ENCODE results near the gene GSDME. TPM values are rescaled to one million over a fixed set of nuclear protein-coding genes. Genes with fewer than 3 reads are reported as not detected.

The GSDME gene
- total RNA-seq, 1 donor from 2014 or later, result 10.4 TPM

- Mint-ChIP-seq H3K27ac (no peak overlapping the region), H3K27me3 (peaks cover 41% of the 10 kb centered on the region), H3K4me1 (peaks cover 15% of the 10 kb centered on the region), H3K4me3 (no peak overlapping the region), H3K36me3 (ENCODE audit: low read depth) (no peaks in the 10 kb centered on the region), H3K9me3 (peaks cover 3% of the 10 kb centered on the region)
- no peak for DNase-seq
- intact Hi-C loops (cut with micrococcal nuclease), result no loop called here
These were observed 6.7 kb upstream of the GSDME start for GRCh38 chr7:24764011-24764410.

GRCh38 chr7:24763303-24763901, 6.1 kb upstream of the GSDME start:
- Mint-ChIP-seq H3K27me3 (peaks cover 47% of the 10 kb centered on the region), H3K36me3 (ENCODE audit: low read depth) (peaks cover 2% of the 10 kb centered on the region), H3K27ac (no peak overlapping the region), H3K9me3 (peaks cover 3% of the 10 kb centered on the region), H3K4me3 (no peak overlapping the region), H3K4me1 (peaks cover 14% of the 10 kb centered on the region)
- intact Hi-C loops (cut with micrococcal nuclease), result no loop called here
- no peak for DNase-seq

GRCh38 chr7:24762771-24763170, 5.5 kb upstream of the GSDME start:
- H3K4me3 Mint-ChIP-seq, result no peak overlapping the region
- peaks cover 52% of the 10 kb centered on the region for H3K27me3 Mint-ChIP-seq
- peaks cover 2% of the 10 kb centered on the region for H3K36me3 Mint-ChIP-seq (ENCODE audit: low read depth)
- no peak overlapping the region for H3K27ac Mint-ChIP-seq
- no peak for DNase-seq
- H3K4me1 Mint-ChIP-seq, result peaks cover 10% of the 10 kb centered on the region
- intact Hi-C loops (cut with micrococcal nuclease), result no loop called here
- H3K9me3 Mint-ChIP-seq, result peaks cover 3% of the 10 kb centered on the region

- Mint-ChIP-seq H3K36me3 (ENCODE audit: low read depth) (peaks cover 2% of the 10 kb centered on the region), H3K4me3 (no peak overlapping the region), H3K27me3 (peaks cover 53% of the 10 kb centered on the region), H3K4me1 (peaks cover 19% of the 10 kb centered on the region), H3K9me3 (peaks cover 3% of the 10 kb centered on the region), H3K27ac (no peak overlapping the region)
- intact Hi-C loops (cut with micrococcal nuclease), result no loop called here
- no peak for DNase-seq
These were observed 3.7 kb upstream of the GSDME start for GRCh38 chr7:24760968-24761367.

GRCh38 chr7:24756545-24757352, 515 bp downstream of the GSDME start:
- Mint-ChIP-seq H3K9me3 (peaks cover 3% of the 10 kb centered on the region), H3K27me3 (peaks cover 38% of the 10 kb centered on the region), H3K27ac (peak overlapping the region; percentile 84), H3K4me3 (peak overlapping the region; percentile 94), H3K36me3 (ENCODE audit: low read depth) (peaks cover 2% of the 10 kb centered on the region), H3K4me1 (peaks cover 34% of the 10 kb centered on the region)
- intact Hi-C loops (cut with micrococcal nuclease), result loop anchor here (2.0 to 10.0 kb wide), 6 partner anchors 30 to 1282 kb away; partner anchors contain the start of genes IGF2BP3 and OSBPL3
- peak; percentile 78 for DNase-seq

GRCh38 chr7:24755541-24756407, 1.5 kb downstream of the GSDME start:
- peaks cover 34% of the 10 kb centered on the region for H3K4me1 Mint-ChIP-seq
- DNase-seq, result peak; percentile 79
- no peaks in the 10 kb centered on the region for H3K9me3 Mint-ChIP-seq
- intact Hi-C loops (cut with micrococcal nuclease), result loop anchor here (1.0 to 10.0 kb wide), 11 partner anchors 14 to 1281 kb away; partner anchors contain the start of genes IGF2BP3 and OSBPL3
- H3K27me3 Mint-ChIP-seq, result peaks cover 38% of the 10 kb centered on the region
- peaks cover 2% of the 10 kb centered on the region for H3K36me3 Mint-ChIP-seq (ENCODE audit: low read depth)
- H3K4me3 Mint-ChIP-seq, result peak overlapping the region; percentile 94
- peak overlapping the region; percentile 84 for H3K27ac Mint-ChIP-seq

GRCh38 chr7:24754906-24755506, 2.3 kb downstream of the GSDME start:
- peak overlapping the region; percentile 94 for H3K4me3 Mint-ChIP-seq
- peaks cover 34% of the 10 kb centered on the region for H3K27me3 Mint-ChIP-seq
- peak overlapping the region; percentile 84 for H3K27ac Mint-ChIP-seq
- H3K36me3 Mint-ChIP-seq (ENCODE audit: low read depth), result peaks cover 2% of the 10 kb centered on the region
- H3K9me3 Mint-ChIP-seq, result peaks cover 1% of the 10 kb centered on the region
- peaks cover 34% of the 10 kb centered on the region for H3K4me1 Mint-ChIP-seq
- intact Hi-C loops (cut with micrococcal nuclease), result loop anchor here (1.0 to 10.0 kb wide), 9 partner anchors 14 to 1280 kb away; partner anchors contain the start of genes IGF2BP3 and OSBPL3
- DNase-seq, result no peak

GRCh38 chr7:24752073-24752800, 5.0 kb downstream of the GSDME start:
- Mint-ChIP-seq H3K27me3 (peaks cover 18% of the 10 kb centered on the region), H3K9me3 (peaks cover 4% of the 10 kb centered on the region), H3K36me3 (ENCODE audit: low read depth) (peaks cover 3% of the 10 kb centered on the region), H3K4me1 (peaks cover 29% of the 10 kb centered on the region), H3K27ac (no peak overlapping the region), H3K4me3 (no peak overlapping the region)
- intact Hi-C loops (cut with micrococcal nuclease), result loop anchor here (10.0 kb wide), 1 partner anchor 1277 kb away; the partner anchor contains the start of gene IGF2BP3
- no peak for DNase-seq

GRCh38 chr7:24751484-24751883, 5.8 kb downstream of the GSDME start:
- H3K9me3 Mint-ChIP-seq, result peaks cover 4% of the 10 kb centered on the region
- peaks cover 3% of the 10 kb centered on the region for H3K36me3 Mint-ChIP-seq (ENCODE audit: low read depth)
- H3K4me1 Mint-ChIP-seq, result peaks cover 25% of the 10 kb centered on the region
- intact Hi-C loops (cut with micrococcal nuclease), result loop anchor here (10.0 kb wide), 1 partner anchor 1277 kb away; the partner anchor contains the start of gene IGF2BP3
- H3K4me3 Mint-ChIP-seq, result no peak overlapping the region
- no peak overlapping the region for H3K27ac Mint-ChIP-seq
- peaks cover 14% of the 10 kb centered on the region for H3K27me3 Mint-ChIP-seq
- no peak for DNase-seq

GRCh38 chr7:24750441-24751055, 6.7 kb downstream of the GSDME start:
- intact Hi-C loops (cut with micrococcal nuclease), result loop anchor here (10.0 kb wide), 1 partner anchor 1276 kb away; the partner anchor contains the start of gene IGF2BP3
- Mint-ChIP-seq H3K4me3 (no peak overlapping the region), H3K9me3 (peaks cover 4% of the 10 kb centered on the region), H3K36me3 (ENCODE audit: low read depth) (peaks cover 3% of the 10 kb centered on the region), H3K27me3 (peaks cover 14% of the 10 kb centered on the region), H3K4me1 (peaks cover 16% of the 10 kb centered on the region), H3K27ac (no peak overlapping the region)
- no peak for DNase-seq

GRCh38 chr7:24748521-24748920, 8.7 kb downstream of the GSDME start:
- intact Hi-C loops (cut with micrococcal nuclease), result no loop called here
- no peak for DNase-seq
- Mint-ChIP-seq H3K4me3 (no peak overlapping the region), H3K4me1 (peaks cover 3% of the 10 kb centered on the region), H3K9me3 (peaks cover 4% of the 10 kb centered on the region), H3K36me3 (ENCODE audit: low read depth) (peaks cover 3% of the 10 kb centered on the region), H3K27me3 (peaks cover 14% of the 10 kb centered on the region), H3K27ac (no peak overlapping the region)

- DNase-seq, result no peak
- peaks cover 4% of the 10 kb centered on the region for H3K9me3 Mint-ChIP-seq
- H3K27ac Mint-ChIP-seq, result no peak overlapping the region
- H3K36me3 Mint-ChIP-seq (ENCODE audit: low read depth), result peaks cover 3% of the 10 kb centered on the region
- intact Hi-C loops (cut with micrococcal nuclease), result no loop called here
- no peaks in the 10 kb centered on the region for H3K27me3 Mint-ChIP-seq
- H3K4me1 Mint-ChIP-seq, result no peaks in the 10 kb centered on the region
- H3K4me3 Mint-ChIP-seq, result no peak overlapping the region
These were observed 11.9 kb downstream of the GSDME start for GRCh38 chr7:24745355-24745754.
